Measurements from ENCODE around the gene STON2.

GRCh38 chr14:81440041-81440440 is 39.9 kb upstream of the STON2 start:
- TF ChIP-seq SUZ12 (IDR thresholded peaks at IDR 0.05; ENCODE audit: extremely low read depth, insufficient read depth, insufficient read length) (no peak), YY1 (IDR thresholded peaks at IDR 0.05; ENCODE audit: insufficient read depth, insufficient read length) (no peak)

All from NT2/D1 (cell line).